Stimulated activated naive CD8-positive, alpha-beta T cell treated with anti-CD3 and anti-CD28 coated beads, Interleukin-15, amount 100 ng/mL, for 72 hours (primary cell): ENCODE data around the gene OR13C5.
"Not testable (repeated sequence)": the region's sequence is repeated elsewhere in the genome, so short reads cannot be mapped to it uniquely, and the experiment has no call there.

Source experiments
- ATAC-seq: fragments of 150-1000 bp; cut with Tn5 transposase; 2 replicates; pipeline ENCODE4 v1.10.0; 2021; ENCODE audit warnings: mild to moderate bottlenecking, moderate library complexity
- DNase-seq, 2 donors: peaks; one replicate each; pipeline ENCODE4 v3.0.0; 2021 to 2022
- H3K27ac Mint-ChIP-seq, 2 donors: one replicate each; pipeline ENCODE4 v1.8.0; 2022; ENCODE audit warnings: mild to moderate bottlenecking in 2 of 2, mixed read lengths in 2 of 2, moderate library complexity in 2 of 2
- H3K27me3 Mint-ChIP-seq: one replicate; pipeline ENCODE4 v1.8.0; 2022; ENCODE audit warnings: mixed read lengths
- H3K4me1 Mint-ChIP-seq: one replicate; pipeline ENCODE4 v1.8.0; 2022; ENCODE audit warnings: mild to moderate bottlenecking, mixed read lengths
- H3K4me3 Mint-ChIP-seq, 2 donors: one replicate each; pipeline ENCODE4 v1.8.0; 2022; ENCODE audit warnings: mild to moderate bottlenecking in 2 of 2, mixed read lengths in 2 of 2, moderate library complexity in 1 of 2
- H3K9me3 Mint-ChIP-seq, 2 donors: one replicate each; pipeline ENCODE4 v1.8.0; 2022; ENCODE audit warnings: mixed read lengths in 2 of 2

Gene OR13C5

GRCh38 chr9:104599313-104599712, at the start of gene OR13C5:
Gene OR13C5 (minus strand): TSS chr9:104599413. CDS start chr9:104599413, 0 bp downstream.
- H3K4me1 Mint-ChIP-seq, ATAC-seq, H3K4me3 Mint-ChIP-seq, DNase-seq, H3K27me3 Mint-ChIP-seq, H3K27ac Mint-ChIP-seq, H3K9me3 Mint-ChIP-seq: not testable (repeated sequence)

GRCh38 chr9:104635456-104635855, 36.2 kb upstream of the OR13C5 start:
- no peaks in the 10 kb centered on the region for H3K27me3 Mint-ChIP-seq
- no peak overlapping the region for H3K4me3 Mint-ChIP-seq
- no peaks in the 10 kb centered on the region for H3K4me1 Mint-ChIP-seq
- DNase-seq, result no peak
- H3K27ac Mint-ChIP-seq, result no peak overlapping the region
- H3K9me3 Mint-ChIP-seq, result peaks cover 9 to 28% of the 10 kb centered on the region in 2 donors
- no peak for ATAC-seq

GRCh38 chr9:104633976-104634520, 34.8 kb upstream of the OR13C5 start:
- Mint-ChIP-seq H3K27me3 (no peaks in the 10 kb centered on the region), H3K27ac (no peak overlapping the region), H3K4me3 (no peak overlapping the region), H3K9me3 (peaks cover 6 to 14% of the 10 kb centered on the region in 2 donors), H3K4me1 (no peaks in the 10 kb centered on the region)
- no peak for DNase-seq
- ATAC-seq, result no peak

DNA sequence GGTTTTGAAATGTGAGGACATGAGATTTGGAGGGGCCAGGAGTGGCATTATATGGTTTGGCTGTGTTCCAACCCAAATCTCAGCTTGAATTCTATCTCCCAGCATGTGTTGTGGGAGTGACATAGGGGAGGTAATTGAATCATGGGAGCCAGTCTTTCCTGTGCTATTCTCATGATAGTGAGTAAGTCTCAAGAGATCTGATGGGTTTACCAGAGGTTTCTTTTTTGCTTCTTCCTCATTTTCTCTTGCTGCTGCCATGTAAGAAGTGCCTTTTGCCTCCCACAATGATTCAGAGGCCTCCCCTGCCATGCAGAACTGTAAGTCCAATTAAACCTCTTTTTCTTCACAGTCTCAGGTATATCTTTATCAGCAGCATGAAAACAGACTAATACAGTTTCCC, 26.8 kb upstream of the OR13C5 start:
- not testable (repeated sequence) for DNase-seq, H3K4me1 Mint-ChIP-seq, H3K27ac Mint-ChIP-seq, H3K4me3 Mint-ChIP-seq, ATAC-seq, H3K27me3 Mint-ChIP-seq
- H3K9me3 Mint-ChIP-seq, result peaks cover 0 to 18% of the 10 kb centered on the region in 2 donors

- Mint-ChIP-seq H3K4me3 (no peak within 1 kb of the TSS), H3K4me1 (no peaks in the 10 kb centered on the region), H3K27me3 (no peaks in the 10 kb centered on the region), H3K9me3 (no peaks in the 10 kb centered on the region), H3K27ac (no peak within 1 kb of the TSS)
- DNase-seq (no peak), ATAC-seq (no peak)
Measured at GRCh38 chr9:104618104-104618503, 18.9 kb upstream of the OR13C5 start, which contains the start of gene OR13C9. Gene OR13C9 (minus strand): TSS chr9:104618204. CDS start chr9:104618204, 0 bp downstream.

DNA sequence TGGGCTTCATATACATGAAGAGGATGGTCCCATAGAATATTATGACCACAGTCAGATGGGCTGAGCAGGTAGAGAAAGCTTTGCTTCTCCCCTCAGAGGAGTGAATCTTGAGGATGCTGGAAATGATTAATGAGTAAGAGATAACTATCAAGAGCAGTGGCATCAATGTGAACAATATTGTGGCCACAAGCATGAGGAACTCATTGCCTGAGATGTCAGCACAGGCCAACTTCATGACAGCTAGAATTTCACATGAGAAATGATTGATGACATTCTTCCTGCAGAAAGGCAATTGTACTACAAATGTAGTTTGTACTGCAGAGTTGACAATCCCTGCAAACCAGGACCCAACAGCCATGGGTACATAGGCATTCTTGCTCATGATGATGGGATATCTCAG, 18.2 kb upstream of the OR13C5 start:
- Mint-ChIP-seq H3K4me3 (no peak overlapping the region), H3K27me3 (no peaks in the 10 kb centered on the region), H3K27ac (no peak overlapping the region), H3K4me1 (no peaks in the 10 kb centered on the region), H3K9me3 (no peaks in the 10 kb centered on the region)
- ATAC-seq (no peak), DNase-seq (no peak)

DNA sequence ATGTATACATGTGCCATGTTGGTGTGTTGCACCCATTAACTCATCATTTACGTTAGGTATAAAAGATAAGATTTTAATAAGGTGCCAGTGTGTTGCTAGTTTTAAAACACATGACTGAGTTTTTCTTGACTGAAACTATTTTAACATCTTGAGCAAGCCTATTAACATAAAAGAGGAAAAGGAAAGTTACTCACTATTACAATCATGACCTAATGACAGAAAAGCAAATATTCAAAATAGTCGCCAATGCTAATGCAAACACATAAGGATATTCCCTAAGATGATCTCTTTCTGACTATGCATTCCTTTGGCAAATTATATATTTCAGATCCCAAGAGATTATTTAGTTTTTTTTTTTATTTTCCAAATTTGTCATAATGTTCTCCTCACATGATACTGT, 12.0 kb upstream of the OR13C5 start:
- no peak overlapping the region for H3K4me3 Mint-ChIP-seq
- DNase-seq, result no peak
- H3K27me3 Mint-ChIP-seq, result no peaks in the 10 kb centered on the region
- no peak for ATAC-seq
- H3K4me1 Mint-ChIP-seq, result no peaks in the 10 kb centered on the region
- H3K9me3 Mint-ChIP-seq, result no peaks in the 10 kb centered on the region
- no peak overlapping the region for H3K27ac Mint-ChIP-seq

DNA sequence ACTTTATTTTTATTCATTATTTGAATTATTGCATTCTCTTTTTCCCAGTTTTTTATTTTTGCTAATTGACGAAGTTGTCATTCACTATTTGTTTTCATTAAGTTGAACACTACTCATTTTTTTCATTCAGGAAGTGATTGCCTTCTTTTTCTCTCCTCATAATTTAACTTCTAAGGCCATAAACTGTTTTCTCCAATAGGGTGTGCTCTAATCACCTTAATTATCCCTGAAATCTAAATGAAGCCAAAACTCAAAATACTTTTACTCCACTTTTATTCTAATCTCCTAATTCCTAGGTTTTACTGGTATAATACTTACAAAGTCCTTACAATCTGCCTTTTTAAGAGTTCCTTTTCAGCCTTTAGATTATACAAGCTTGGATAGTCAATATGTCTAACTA, 9.1 kb upstream of the OR13C5 start:
- H3K27me3 Mint-ChIP-seq, result no peaks in the 10 kb centered on the region
- H3K4me3 Mint-ChIP-seq, result no peak overlapping the region
- DNase-seq, result no peak
- ATAC-seq, result no peak
- no peak overlapping the region for H3K27ac Mint-ChIP-seq
- no peaks in the 10 kb centered on the region for H3K4me1 Mint-ChIP-seq
- H3K9me3 Mint-ChIP-seq, result no peaks in the 10 kb centered on the region

GRCh38 chr9:104606152-104606551, 6.9 kb upstream of the OR13C5 start:
- Mint-ChIP-seq H3K27me3 (no peaks in the 10 kb centered on the region), H3K9me3 (no peaks in the 10 kb centered on the region), H3K4me3 (no peak overlapping the region), H3K27ac (no peak overlapping the region), H3K4me1 (no peaks in the 10 kb centered on the region)
- DNase-seq, result no peak
- ATAC-seq, result no peak

DNA sequence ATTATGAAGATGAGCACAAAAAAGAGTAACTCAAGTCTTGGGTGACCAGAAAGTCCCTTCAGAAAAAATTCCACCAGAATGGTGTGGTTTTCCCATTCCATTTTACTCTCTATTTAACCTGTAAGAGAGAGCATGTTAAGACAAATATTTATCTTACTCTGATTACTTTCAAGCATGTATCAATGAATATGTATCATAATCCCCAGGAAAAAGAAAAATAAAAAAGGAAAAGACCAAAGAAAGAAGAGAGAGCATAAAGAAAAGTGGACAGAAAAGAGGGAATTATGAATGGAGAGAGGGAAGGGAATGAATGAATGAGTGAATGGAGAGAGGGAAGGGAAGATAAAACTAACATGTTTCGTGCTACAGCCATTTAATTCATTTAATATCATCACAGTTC, 6.3 kb upstream of the OR13C5 start, which contains the start of gene OR13C2:
Gene OR13C2, minus strand, starts transcription at position 101 of the 400 bp plus-strand sequence. Its CDS starts 0 bp downstream, at position 101.
- not testable (repeated sequence) for H3K4me1 Mint-ChIP-seq, H3K4me3 Mint-ChIP-seq, H3K27ac Mint-ChIP-seq, ATAC-seq, H3K9me3 Mint-ChIP-seq, DNase-seq, H3K27me3 Mint-ChIP-seq

- ATAC-seq, result no peak
- no peak for DNase-seq
- Mint-ChIP-seq H3K4me1 (no peaks in the 10 kb centered on the region), H3K9me3 (no peaks in the 10 kb centered on the region), H3K27ac (no peak overlapping the region), H3K4me3 (no peak overlapping the region), H3K27me3 (no peaks in the 10 kb centered on the region)
Measured at GRCh38 chr9:104604801-104605200, 5.6 kb upstream of the OR13C5 start.

GRCh38 chr9:104598749-104599148, 464 bp downstream of the OR13C5 start:
- not testable (repeated sequence) for H3K4me1 Mint-ChIP-seq, ATAC-seq, H3K9me3 Mint-ChIP-seq, DNase-seq, H3K27ac Mint-ChIP-seq, H3K4me3 Mint-ChIP-seq, H3K27me3 Mint-ChIP-seq

DNA sequence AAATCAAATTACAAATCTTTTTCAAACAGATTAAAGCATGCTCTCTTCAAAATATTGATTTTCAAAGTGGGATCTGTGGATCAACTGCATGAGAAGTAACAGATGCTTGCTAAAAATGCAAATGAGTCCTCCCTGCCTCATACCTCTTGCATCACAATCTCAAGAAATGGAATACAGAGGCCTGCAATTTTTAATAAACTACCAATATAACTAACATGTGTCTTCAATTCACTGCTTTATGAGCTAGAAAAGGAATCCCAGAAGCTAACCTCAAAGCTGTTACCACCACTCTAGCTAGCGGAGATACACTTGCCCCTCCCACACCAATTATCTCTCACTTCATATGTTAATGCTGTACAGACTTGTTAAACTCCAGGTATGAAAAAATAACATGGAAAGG, 9.6 kb downstream of the OR13C5 start:
- ATAC-seq, result no peak
- no peak overlapping the region for H3K4me3 Mint-ChIP-seq
- no peaks in the 10 kb centered on the region for H3K4me1 Mint-ChIP-seq
- no peak overlapping the region for H3K27ac Mint-ChIP-seq
- H3K27me3 Mint-ChIP-seq, result no peaks in the 10 kb centered on the region
- no peak for DNase-seq
- peaks cover 0 to 5% of the 10 kb centered on the region in 2 donors for H3K9me3 Mint-ChIP-seq

DNA sequence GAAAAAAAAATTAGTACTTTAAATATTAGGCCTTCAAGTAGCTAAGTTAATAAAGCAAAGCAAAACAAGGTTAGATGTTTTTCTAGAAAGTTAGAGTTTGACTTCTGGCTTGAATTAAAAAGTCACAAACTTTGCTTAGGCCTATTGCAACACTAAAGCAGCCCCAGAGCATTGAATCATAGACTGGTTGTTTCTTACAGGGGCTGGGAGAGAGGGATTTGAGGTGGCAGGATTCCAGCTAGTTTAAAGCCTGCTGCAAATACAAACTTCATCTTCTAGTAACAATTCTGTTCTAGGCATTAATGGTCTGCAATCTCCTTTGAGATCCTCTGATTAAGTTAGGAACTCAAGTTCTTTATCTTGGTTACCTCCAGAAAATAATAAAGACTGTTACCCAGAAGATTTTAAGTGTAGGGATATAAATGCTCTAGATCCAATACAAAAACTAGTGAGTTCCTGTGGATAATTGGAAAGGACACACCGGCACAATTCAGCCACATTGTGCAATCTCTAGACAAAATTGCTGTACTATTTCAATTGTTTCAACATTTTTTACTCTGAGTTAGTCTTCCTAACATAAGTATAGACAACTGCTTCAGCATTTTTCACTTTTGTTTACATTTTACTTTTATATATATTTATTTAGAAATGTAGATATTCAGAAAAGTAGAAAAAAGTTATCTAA, 12.6 kb downstream of the OR13C5 start:
- Mint-ChIP-seq H3K9me3 (no peaks in the 10 kb centered on the region), H3K27ac (no peak overlapping the region), H3K4me3 (no peak overlapping the region), H3K27me3 (no peaks in the 10 kb centered on the region), H3K4me1 (no peaks in the 10 kb centered on the region)
- no peak for ATAC-seq
- DNase-seq, result no peak

DNA sequence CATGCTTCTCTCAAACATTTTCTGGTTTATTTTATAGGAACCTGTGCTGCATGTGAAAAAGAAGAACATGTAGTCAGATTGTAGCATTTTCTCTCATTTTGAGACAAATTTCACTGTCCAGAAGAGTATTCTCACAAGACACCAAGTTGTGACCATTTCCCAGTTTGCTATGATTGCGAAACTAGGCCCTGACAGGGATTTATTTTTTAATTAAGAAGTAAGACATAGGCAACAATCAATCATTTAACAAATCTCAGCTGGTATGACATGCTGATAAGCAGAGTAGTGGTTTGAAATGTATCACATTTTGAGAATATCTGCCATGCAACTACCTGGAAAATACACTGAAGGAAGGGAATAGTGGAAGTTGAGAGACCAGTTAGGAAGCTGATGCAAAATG, 18.7 kb downstream of the OR13C5 start:
- no peaks in the 10 kb centered on the region for H3K27me3 Mint-ChIP-seq
- no peaks in the 10 kb centered on the region for H3K4me1 Mint-ChIP-seq
- no peak for ATAC-seq

DNA sequence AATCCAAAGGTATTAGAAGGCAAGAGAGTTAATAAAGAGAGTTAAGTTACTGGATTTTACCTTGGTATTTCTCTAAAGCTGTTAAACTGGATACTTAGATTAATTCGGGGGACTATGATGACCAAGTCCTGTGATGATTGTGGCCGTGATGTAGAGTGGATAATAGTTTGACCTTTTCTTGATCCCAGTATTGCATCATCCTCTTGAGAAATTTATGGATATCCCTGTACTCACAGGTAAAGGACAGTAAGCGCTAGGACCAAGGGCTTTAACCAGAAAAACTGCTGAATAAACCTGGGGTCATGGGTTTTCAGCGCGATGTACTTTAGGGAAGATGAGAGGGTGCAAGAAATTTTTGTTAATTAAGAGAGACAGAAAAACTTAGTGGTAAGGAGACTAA, 21.9 kb downstream of the OR13C5 start:
- Mint-ChIP-seq H3K4me3 (no peak overlapping the region), H3K9me3 (peaks cover 8 to 12% of the 10 kb centered on the region in 2 donors), H3K4me1 (no peaks in the 10 kb centered on the region), H3K27ac (no peak overlapping the region), H3K27me3 (no peaks in the 10 kb centered on the region)
- DNase-seq (no peak), ATAC-seq (no peak)

More for the DNA sequence above, 18.7 kb downstream of the OR13C5 start:
- Mint-ChIP-seq H3K9me3 (no peaks in the 10 kb centered on the region), H3K27ac (no peak overlapping the region), H3K4me3 (no peak overlapping the region)
- no peak for DNase-seq

DNA sequence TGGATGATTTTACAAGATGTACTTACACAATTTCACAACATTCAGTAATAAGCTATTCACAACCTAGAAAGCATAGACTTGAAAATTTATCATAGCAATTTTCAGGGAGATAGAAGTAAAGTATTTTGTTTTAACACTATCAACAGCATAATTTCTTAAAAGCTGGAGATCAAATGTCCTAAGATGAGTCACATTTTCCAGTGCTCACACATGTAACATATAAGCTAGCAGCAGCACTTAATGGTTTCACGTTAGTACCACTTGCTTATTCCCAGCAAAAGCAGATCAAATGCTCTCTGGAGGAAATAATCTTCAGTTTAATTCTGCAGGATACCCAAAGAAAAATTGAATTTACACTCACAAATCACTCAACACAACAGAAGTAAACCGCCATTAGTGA, 23.8 kb downstream of the OR13C5 start:
- H3K4me1 Mint-ChIP-seq, result no peaks in the 10 kb centered on the region
- no peak overlapping the region for H3K27ac Mint-ChIP-seq
- no peak for DNase-seq
- H3K9me3 Mint-ChIP-seq, result peaks cover 9 to 19% of the 10 kb centered on the region in 2 donors
- H3K27me3 Mint-ChIP-seq, result no peaks in the 10 kb centered on the region
- no peak for ATAC-seq
- no peak overlapping the region for H3K4me3 Mint-ChIP-seq
